ENCODE results near the gene SFSWAP.
A peak's percentile ranks its signal among the peaks of the same experiment; 100 is the strongest.
"Not testable (repeated sequence)": the region's sequence is repeated elsewhere in the genome, so short reads cannot be mapped to it uniquely, and the experiment has no call there.

SFSWAP gene

GRCh38 chr12:131788070-131788469, 77.2 kb downstream of the SFSWAP start:
- no peak for DNase-seq (ENCODE audit: low read depth)

DNA sequence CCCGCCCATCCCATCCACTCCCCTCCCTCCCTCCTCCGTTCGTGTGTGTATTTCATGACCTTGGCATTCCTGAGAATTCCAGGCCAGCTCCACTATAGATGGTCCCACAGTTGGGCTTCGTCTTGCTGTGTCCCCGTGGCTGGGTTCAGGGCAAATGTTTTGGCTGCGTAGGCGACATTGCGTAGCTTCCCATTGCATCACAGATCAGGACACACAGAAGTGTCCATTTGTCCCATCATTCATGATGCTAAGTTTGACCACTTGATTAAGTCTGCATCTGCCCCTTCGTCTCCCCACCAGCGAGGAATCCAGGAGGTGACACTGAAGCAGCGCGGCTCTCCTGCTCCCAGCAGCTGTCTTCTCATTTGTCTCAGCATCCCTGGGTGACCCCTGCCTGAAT, 78.7 kb downstream of the SFSWAP start:
- DNase-seq (ENCODE audit: low read depth): no peak

DNA sequence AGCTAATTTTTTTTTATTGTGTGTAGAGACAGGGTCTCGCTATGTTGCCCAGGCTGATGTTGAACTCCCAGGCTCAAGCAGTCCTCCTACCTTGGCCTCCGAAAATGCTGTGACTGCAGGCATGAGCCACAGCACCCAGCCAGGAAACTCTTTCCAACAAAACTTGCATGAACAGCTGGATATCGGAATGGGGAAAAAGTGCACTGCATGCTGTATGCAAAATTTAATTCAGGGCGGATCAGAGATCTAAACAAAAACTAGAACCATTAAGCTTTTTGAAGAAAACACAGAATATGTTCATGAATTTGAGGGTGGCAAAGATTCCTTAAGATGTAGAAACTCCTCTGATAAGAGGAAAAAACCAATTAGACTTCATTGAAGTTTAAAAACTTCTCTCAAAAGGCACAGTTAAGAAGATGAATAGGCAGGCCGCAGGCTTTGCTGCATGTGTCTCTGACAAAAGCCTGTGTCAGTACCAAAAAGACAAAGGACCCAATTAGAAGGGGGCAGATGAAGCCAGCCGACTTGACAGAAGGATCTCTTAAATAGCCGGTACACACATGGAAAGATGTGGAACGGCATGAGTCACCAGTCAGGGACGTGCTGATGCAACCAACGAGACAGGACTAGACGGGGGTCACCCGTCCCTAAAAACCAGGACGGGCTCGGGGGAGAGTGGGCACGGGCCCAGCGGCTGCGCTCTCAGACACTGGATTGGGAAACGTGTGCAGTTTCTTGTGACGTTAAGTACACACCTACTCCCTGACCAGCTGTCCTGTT, 82.5 kb downstream of the SFSWAP start:
- DNase-seq (ENCODE audit: low read depth): no peak

DNA sequence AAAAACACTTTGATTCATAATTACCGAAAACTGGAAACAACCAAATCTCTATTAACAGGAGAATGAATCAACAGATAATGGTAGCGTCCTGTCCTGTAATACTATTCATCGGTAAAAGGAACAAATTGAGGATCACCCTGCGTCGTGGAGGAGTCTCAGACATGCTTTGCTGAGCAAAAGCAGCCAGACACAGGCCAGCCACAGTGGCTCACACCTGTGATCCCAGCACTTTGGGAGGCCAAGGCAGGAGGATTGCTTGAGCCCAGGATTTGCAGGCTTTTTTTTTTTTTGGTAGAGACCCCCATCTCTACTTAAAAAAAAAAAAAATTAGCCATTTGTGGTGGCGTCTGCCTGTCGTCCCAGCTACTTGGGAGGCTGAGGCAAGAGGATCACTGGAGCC, 83.2 kb downstream of the SFSWAP start:
- no peak for DNase-seq (ENCODE audit: low read depth)

- no peak for DNase-seq (ENCODE audit: low read depth)
These were observed 83.7 kb downstream of the SFSWAP start for GRCh38 chr12:131794573-131794972.

DNA sequence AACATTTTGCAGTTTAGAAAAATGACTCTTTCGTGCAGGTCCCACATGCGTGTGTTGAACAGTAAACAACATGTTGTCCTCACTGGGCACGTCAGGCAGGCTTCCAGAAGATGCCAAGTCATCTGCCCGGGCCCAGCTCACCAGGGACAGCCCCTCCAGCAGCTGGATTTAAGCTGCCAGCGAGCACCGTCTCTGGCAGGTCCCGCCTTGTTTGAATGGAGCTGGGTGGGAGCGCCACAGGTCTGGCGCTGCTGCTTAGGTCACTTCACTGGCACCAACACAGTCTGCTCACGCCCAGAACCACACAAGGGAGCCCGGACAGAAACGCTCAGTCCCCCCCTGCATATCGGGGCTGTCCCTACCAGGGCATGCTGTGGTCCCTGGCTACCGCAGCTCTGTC, 84.2 kb downstream of the SFSWAP start:
- DNase-seq (ENCODE audit: low read depth): no peak

DNA sequence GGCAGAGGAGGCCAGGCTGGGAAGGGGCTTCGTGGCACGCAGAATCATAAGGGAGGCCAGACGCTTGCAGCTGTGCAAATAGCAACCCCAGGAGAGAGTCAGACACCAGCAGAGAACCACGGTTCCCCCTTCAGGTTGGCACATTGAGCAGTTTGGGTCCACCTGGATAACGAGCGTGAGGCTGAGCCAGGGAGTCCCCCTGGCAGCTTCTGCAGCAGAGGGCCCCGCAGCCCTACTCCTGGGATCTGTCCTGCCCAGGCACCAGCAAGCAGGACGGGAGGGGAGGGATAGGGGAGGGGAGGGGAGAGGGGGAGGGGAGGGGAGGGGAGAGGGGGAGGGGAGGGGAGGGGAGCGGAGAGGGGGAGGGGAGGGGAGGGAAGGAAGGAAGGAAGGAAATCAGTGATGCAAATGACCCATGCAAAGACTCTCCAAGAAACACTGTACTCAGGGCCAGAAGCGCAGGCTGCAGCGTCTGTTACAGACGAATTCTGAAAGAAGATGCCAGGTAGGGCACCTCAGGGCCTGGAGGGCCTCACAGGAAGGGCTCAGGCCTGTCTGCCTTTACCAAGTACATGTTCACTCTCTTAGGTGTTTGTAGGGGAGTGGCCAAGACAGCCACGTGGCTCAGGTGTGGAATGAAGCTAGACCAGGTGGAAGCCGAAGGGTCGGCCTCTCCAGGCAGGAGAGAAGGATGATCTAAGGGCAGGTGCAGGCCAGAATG, 85.0 kb downstream of the SFSWAP start:
- no peak for DNase-seq (ENCODE audit: low read depth)

- DNase-seq (ENCODE audit: low read depth): no peak
These were observed 85.5 kb downstream of the SFSWAP start for GRCh38 chr12:131796411-131796736.

DNA sequence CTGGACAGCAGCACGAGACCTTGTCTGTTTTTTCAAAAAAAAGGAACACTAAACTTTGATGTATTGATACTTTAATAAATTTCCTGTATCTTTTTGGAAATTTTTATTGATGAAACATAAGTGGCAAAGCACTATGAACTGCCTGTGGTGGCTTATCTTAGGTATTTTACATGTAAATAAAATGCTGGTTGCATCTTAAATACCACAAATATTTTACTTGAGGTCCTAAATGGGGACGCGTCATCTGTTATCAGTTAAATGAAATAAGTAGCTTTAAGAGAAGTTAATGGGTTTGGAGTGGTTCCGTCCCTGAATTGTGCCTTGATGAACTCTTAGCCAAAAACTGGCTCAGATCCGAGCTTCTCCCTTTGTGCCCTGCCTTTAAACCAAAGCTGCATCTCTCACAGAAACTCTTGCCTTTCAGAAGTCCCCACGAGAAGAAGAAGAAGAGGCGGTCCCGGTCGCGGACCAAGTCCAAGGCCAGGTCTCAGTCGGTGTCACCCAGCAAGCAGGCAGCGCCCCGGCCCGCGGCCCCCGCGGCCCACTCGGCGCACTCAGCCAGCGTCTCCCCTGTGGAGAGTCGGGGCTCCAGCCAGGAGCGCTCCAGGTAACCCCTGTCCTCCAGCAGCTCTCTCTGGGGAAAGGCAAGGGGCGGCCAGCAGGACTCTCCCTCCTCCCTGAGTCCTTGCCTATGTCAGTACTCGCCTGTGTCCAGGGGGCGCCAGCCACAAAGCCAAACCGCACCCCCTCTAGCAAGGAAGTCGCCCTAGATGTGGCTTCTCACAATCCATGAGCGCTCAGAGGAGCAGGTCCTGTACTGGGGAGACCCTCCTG, 86.1 kb downstream of the SFSWAP start:
- DNase-seq (ENCODE audit: low read depth): no peak

- no peak for DNase-seq (ENCODE audit: low read depth)
These were observed 86.7 kb downstream of the SFSWAP start for GRCh38 chr12:131797588-131797934.

- no peak for DNase-seq (ENCODE audit: low read depth)
These were observed 88.3 kb downstream of the SFSWAP start for GRCh38 chr12:131799195-131799594.

DNA sequence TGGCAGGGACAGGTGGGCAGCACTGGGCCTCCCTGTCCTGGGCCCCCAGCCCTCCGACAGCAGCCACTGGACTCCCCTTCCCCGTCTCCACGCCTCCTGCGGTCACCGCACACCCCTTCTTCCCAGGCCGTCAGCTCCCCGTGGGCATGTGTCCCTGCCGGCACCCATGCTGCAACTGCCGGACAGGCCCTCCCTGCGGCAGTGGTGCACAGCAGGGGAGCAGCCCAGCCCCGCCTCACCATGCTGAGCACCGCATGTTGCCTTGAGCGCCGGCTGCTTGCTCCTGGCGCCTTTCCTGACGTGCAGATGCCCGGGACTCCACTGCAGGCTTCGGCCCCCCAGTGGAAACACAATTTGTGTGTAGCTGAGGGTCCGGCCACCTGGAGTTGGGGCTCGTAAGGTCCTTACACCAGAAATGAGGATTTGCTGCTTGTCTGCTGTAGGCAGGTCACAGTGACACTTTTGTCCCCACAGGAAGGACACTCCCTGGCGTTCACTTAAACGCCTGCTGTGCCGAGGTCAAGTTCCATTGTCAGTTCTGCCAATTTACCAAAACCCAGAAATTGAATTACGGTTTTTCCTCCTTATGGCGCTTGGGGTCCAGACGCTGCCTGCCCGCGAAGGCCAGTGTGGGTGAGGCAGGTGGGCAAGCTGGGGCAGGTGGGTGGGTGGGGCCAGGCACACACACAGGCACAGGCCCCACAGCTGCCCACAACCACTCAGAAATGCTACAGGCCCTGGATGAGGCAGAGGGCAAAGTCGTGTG, 89.1 kb downstream of the SFSWAP start:
- no peak for DNase-seq (ENCODE audit: low read depth)

GRCh38 chr12:131800594-131801135, 89.8 kb downstream of the SFSWAP start:
- no peak for DNase-seq (ENCODE audit: low read depth)

DNA sequence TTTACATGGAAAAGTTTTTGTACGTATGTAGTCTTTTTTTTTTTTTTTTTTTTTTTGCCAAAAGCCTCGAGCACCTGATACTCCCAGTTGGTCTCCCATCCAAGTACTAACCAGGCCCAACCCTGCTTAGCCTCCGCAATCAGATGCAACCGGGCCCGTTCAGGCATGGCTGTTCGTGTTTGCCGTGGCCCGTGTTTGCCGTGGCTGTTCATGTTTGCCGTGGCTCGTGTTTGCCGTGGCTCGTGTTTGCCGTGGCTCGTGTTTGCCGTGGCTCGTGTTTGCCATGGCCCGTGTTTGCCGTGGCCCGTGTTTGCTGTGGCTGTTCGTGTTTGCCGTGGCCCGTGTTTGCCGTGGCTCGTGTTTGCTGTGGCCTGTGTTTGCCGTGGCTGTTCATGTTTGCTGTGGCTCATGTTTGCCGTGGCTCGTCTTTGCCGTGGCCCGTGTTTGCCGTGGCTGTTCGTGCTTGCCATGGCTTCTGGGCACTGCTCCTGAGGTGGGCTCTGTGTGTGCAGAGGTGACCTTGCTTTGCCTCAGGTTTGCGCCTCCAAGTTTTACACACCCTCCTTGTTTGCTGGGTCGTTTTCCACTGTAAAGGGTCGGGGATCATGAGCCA, 90.5 kb downstream of the SFSWAP start:
- DNase-seq (ENCODE audit: low read depth): no peak

GRCh38 chr12:131803961-131804521, 93.2 kb downstream of the SFSWAP start:
- DNase-seq (ENCODE audit: low read depth): peak; percentile 26

DNA sequence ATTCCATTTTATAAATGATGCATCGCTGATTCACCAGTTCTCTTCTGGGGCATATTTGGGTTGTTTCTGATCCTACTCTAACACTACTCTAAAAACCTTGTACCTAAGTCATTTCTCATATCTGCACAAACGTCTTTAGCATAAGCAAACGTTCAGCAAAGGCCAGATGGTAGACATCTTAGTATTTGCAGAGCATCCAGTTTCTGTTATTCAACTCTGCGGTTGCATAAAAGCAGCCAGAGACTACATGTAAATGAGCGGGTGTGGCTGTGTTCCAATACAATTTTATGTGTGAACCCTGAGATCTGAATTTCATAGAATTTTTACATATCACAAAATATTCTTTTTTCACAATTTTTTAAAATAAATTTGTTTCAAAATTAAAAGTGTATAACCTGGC, 94.5 kb downstream of the SFSWAP start:
- DNase-seq (ENCODE audit: low read depth): no peak

- DNase-seq (ENCODE audit: low read depth): no peak
These were observed 95.8 kb downstream of the SFSWAP start for GRCh38 chr12:131806674-131807073.

GRCh38 chr12:131808744-131809371, 98.0 kb downstream of the SFSWAP start:
- DNase-seq (ENCODE audit: low read depth): no peak

- not testable (repeated sequence) for DNase-seq (ENCODE audit: low read depth)
These were observed 98.8 kb downstream of the SFSWAP start for GRCh38 chr12:131809476-131810254.

DNA sequence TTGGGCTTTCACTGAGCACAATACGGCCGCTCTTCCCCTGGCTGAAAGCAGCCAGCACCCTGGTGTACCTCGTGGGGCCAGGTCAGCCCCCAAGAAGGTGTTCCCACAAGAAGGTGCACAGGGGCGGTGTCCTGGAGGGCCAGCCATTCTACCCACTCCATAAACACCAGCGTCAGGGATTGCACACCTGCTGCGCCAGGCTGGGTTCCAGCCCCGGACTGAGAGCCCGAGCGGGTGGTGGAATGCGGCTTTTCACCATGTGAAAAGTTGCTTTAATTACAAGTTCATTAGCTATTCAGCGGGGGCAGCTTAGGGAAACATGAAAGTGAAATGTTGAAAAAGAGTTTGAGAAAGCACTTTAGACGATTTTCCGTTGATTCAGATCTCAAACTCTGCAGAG, 99.8 kb downstream of the SFSWAP start:
- DNase-seq (ENCODE audit: low read depth): no peak
